ENCODE results near the gene SULT4A1.

- TF ChIP-seq CTCF (IDR thresholded peaks at IDR 0.05; ENCODE audit: insufficient read depth, low read length, poor library complexity, severe bottlenecking), result no peak
- TF ChIP-seq EZH2phosphoT487 (conservative IDR thresholded peaks at IDR 0.05; ENCODE audit: low read length), result no peak
Measured at GRCh38 chr22:43831561-43832392, 30.5 kb downstream of the SULT4A1 start.

All from SU-DHL-6 (cell line).